HUES48 (cell line): Measurements from ENCODE around the gene NUFIP1.
"Not testable (repeated sequence)": the region's sequence is repeated elsewhere in the genome, so short reads cannot be mapped to it uniquely, and the experiment has no call there.

ENCODE experiments used
- H3K27ac ChIP-seq: one replicate; pipeline ENCODE4 v1.7.0; 2013; ENCODE audit warnings: low read depth, low read length, inconsistent platforms
- H3K27me3 ChIP-seq: 2 replicates; pipeline ENCODE4 v1.6.1; 2013; ENCODE audit warnings: mild to moderate bottlenecking, low read length; ENCODE audit not compliant: control insufficient read depth, insufficient read depth
- H3K36me3 ChIP-seq: 2 replicates; pipeline ENCODE4 v1.6.1; 2013; ENCODE audit warnings: low read length; ENCODE audit not compliant: control insufficient read depth, insufficient read depth
- H3K4me1 ChIP-seq: 2 replicates; pipeline ENCODE4 v1.6.1; 2013; ENCODE audit warnings: mild to moderate bottlenecking, low read length; ENCODE audit not compliant: control insufficient read depth, insufficient read depth
- H3K4me3 ChIP-seq: 2 replicates; pipeline ENCODE4 v1.5.1; 2013; ENCODE audit warnings: mild to moderate bottlenecking, low read depth, low read length
- H3K9ac ChIP-seq: 2 replicates; pipeline ENCODE4 v1.6.1; 2013; ENCODE audit warnings: mild to moderate bottlenecking, low read depth, low read length, moderate library complexity
- H3K9me3 ChIP-seq: 2 replicates; pipeline ENCODE4 v1.6.1; 2013; ENCODE audit warnings: low read length; ENCODE audit not compliant: control insufficient read depth, insufficient read depth

The NUFIP1 gene

GRCh38 chr13:44969551-44970484 lies 19.5 kb downstream of the NUFIP1 start:
- H3K9ac ChIP-seq: no peak overlapping the region

GRCh38 chr13:44968434-44968815 lies 20.8 kb downstream of the NUFIP1 start:
- H3K27ac ChIP-seq: no peak overlapping the region
- H3K9ac ChIP-seq: no peak overlapping the region
- H3K27me3 ChIP-seq: no peaks in the 10 kb centered on the region
- peaks cover 57% of the 10 kb centered on the region for H3K36me3 ChIP-seq
- H3K9me3 ChIP-seq: 0 out of 2 replicates have a peak, but pooled peaks cover 4% of the 10 kb centered on the region
- peaks cover 6% of the 10 kb centered on the region; the same call in 1 of the 2 replicates for H3K4me1 ChIP-seq
- no peak overlapping the region for H3K4me3 ChIP-seq

More at GRCh38 chr13:44969551-44970484, 19.5 kb downstream of the NUFIP1 start:
- Histone ChIP-seq H3K27ac (no peak overlapping the region), H3K9me3 (no peaks in the 10 kb centered on the region), H3K27me3 (no peaks in the 10 kb centered on the region), H3K36me3 (peaks cover 54% of the 10 kb centered on the region), H3K4me3 (no peak overlapping the region), H3K4me1 (peaks cover 6% of the 10 kb centered on the region; the same call in 1 of the 2 replicates)

DNA sequence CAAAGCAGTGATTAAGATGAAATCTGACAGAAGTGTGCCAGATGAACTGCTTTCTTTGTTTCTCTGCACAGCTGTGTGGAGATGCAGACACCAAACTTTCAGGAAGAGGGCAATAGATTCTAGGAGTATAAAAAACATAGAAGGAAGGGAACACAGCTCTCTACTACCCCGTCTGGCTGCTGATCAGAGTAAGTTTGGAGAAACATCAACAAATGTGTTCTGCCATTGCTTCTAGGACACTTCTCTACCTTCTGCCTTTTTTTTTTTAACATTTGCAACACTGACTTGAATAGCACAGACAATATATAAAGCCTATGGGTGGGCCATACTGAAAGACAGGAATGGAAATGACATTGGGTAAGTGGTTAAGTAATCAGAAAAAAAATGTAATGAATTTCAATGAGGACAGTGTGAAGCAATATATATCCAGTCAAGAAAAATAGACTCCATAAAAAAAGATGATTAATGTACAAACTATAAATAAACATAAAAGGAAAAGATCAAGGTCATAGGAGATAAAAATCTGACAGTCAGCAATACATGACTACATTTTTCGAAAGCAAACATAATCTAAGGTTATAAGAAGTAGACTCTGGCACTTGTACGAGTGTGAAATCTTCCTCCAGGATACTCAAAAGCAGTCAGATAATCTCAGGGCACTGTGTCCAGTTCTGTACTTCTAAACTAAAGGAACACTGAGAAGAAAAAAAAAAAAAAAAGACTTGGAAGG lies 21.4 kb downstream of the NUFIP1 start:
- peaks cover 58% of the 10 kb centered on the region for H3K36me3 ChIP-seq

DNA sequence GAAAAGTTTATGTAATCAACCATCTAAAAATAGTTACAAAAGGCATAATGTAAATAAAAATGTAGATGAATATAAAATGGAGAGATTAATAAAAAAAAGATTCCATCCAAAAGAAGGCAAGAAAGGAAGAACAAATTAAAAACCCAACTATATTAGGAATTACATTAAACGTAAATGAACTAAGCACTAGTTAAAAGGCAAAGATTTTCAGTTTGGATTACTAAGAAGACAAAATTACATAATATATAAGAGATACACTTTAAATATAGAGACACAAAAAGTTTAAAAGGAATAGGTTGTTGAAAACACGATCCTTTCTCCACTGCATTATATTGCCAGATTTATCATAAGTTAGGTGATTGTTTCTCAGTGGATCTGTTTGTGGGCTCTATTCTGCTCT lies 27.3 kb downstream of the NUFIP1 start:
- H3K9ac ChIP-seq: no peak overlapping the region
- H3K9me3 ChIP-seq: peaks cover 18% of the 10 kb centered on the region
- H3K36me3 ChIP-seq: peaks cover 67% of the 10 kb centered on the region
- H3K27me3 ChIP-seq: no peaks in the 10 kb centered on the region
- H3K4me1 ChIP-seq: no peaks in the 10 kb centered on the region
- no peak overlapping the region for H3K27ac ChIP-seq
- no peak overlapping the region for H3K4me3 ChIP-seq

More for the DNA sequence above, 21.4 kb downstream of the NUFIP1 start:
- no peak overlapping the region for H3K27ac ChIP-seq
- H3K9me3 ChIP-seq: peaks cover 9% of the 10 kb centered on the region
- peaks cover 6% of the 10 kb centered on the region; the same call in 1 of the 2 replicates for H3K4me1 ChIP-seq
- no peak overlapping the region for H3K4me3 ChIP-seq
- no peak overlapping the region for H3K9ac ChIP-seq
- no peaks in the 10 kb centered on the region for H3K27me3 ChIP-seq

DNA sequence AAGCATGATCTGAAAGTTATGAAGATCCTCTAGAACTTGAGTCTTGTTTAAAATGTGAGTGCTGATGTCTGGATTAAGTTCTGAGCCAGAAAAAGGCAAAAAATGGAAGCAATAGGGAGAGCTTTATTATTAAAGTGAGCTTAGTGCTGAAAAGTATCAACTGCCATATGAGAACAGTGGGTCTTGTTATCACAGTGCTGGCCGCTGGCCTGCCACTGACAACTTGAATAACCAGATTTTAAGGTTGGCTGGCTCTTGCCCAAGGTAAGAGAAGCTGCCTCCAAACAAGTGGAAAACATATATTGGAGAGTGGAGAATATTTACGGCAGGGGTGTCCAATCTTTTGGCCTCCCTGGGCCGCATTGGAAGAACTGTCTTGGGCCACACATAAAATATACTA lies 33.9 kb downstream of the NUFIP1 start:
- no peak overlapping the region for H3K27ac ChIP-seq
- no peaks in the 10 kb centered on the region for H3K27me3 ChIP-seq
- no peak overlapping the region for H3K4me3 ChIP-seq
- H3K9me3 ChIP-seq: no peaks in the 10 kb centered on the region
- no peak overlapping the region for H3K9ac ChIP-seq
- peaks cover 28% of the 10 kb centered on the region for H3K36me3 ChIP-seq
- no peaks in the 10 kb centered on the region for H3K4me1 ChIP-seq

DNA sequence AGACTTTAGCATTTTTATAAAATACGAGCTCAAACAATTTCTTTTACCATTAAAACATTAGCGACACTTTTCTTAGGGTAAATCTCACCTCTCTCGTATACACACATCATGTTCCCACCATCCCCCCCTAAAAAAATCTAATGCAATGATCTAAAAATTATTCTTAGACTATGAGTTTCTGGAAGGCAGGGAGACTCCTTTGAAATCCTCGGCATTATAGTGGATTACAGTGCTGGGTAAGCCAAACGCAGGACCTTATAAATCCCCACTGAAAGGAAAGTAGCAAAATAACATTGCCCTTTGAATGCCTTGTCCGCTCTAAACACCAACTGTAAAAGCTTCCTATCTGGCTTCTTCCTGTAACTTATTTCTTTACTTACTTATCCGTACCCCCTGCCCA lies 35.0 kb downstream of the NUFIP1 start:
- Histone ChIP-seq H3K36me3 (peaks cover 32% of the 10 kb centered on the region), H3K9ac (no peak overlapping the region), H3K9me3 (no peaks in the 10 kb centered on the region), H3K4me1 (no peaks in the 10 kb centered on the region), H3K27ac (no peak overlapping the region), H3K4me3 (no peak overlapping the region), H3K27me3 (no peaks in the 10 kb centered on the region)

DNA sequence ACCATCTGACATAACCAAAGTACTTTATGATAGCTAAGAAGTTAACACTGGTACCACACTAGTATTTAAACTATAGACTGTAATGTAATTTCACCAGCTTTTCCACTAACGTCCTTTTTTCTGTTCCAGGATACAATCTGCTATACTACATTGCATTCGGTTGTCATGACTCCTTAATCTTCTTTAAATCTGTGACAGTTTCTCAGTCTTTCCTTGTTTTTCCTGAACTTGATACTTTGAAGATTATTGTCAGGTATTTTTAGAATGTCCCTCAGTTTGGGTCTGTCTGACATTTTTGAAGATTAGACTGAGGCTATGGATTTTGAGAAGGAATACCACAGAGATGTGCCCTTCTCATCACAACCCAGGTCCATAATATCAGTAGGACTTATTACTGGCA lies 36.6 kb downstream of the NUFIP1 start:
- H3K9ac ChIP-seq: no peak overlapping the region
- no peaks in the 10 kb centered on the region for H3K4me1 ChIP-seq
- H3K4me3 ChIP-seq: no peak overlapping the region
- no peak overlapping the region for H3K27ac ChIP-seq
- no peaks in the 10 kb centered on the region for H3K9me3 ChIP-seq
- H3K27me3 ChIP-seq: no peaks in the 10 kb centered on the region
- H3K36me3 ChIP-seq: peaks cover 24% of the 10 kb centered on the region

- Histone ChIP-seq H3K27ac (no peak overlapping the region), H3K9me3 (no peaks in the 10 kb centered on the region), H3K27me3 (no peaks in the 10 kb centered on the region), H3K4me3 (no peak overlapping the region), H3K4me1 (no peaks in the 10 kb centered on the region), H3K9ac (no peak overlapping the region), H3K36me3 (peaks cover 29% of the 10 kb centered on the region)
These were observed 38.1 kb downstream of the NUFIP1 start for GRCh38 chr13:44951184-44951583.

- H3K27me3 ChIP-seq, H3K4me1 ChIP-seq, H3K9me3 ChIP-seq, H3K9ac ChIP-seq, H3K4me3 ChIP-seq, H3K27ac ChIP-seq: not testable (repeated sequence)
- H3K36me3 ChIP-seq: peaks cover 26% of the 10 kb centered on the region
These were observed 45.9 kb downstream of the NUFIP1 start for GRCh38 chr13:44943411-44943810.

GRCh38 chr13:44938854-44939253 lies 50.4 kb downstream of the NUFIP1 start:
- H3K4me1 ChIP-seq: peaks cover 4% of the 10 kb centered on the region; the same call in 1 of the 2 replicates
- H3K4me3 ChIP-seq: no peak overlapping the region
- H3K27me3 ChIP-seq: no peaks in the 10 kb centered on the region
- peaks cover 18% of the 10 kb centered on the region for H3K36me3 ChIP-seq
- no peaks in the 10 kb centered on the region for H3K9me3 ChIP-seq
- no peak overlapping the region for H3K27ac ChIP-seq
- no peak overlapping the region for H3K9ac ChIP-seq

DNA sequence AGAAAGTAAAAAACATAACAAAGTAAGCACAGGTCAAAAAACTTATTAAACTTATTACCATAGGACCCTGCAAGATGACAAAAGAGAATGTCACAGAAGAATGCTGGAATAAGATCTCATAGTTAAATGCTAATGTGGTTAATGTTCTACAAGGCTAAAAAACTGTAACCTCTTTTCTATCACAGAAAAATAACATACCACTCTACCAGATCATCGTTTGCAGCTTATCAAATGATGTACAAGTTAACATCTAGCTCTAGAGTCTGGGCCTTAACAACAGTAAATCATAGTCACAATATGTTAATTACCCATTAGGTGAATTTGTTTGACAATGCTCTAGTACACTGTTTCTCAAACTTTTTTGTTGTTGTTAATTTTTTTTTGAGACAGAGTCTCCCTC lies 53.0 kb downstream of the NUFIP1 start:
- H3K27ac ChIP-seq: no peak overlapping the region
- no peaks in the 10 kb centered on the region for H3K27me3 ChIP-seq
- no peaks in the 10 kb centered on the region for H3K9me3 ChIP-seq
- peaks cover 3% of the 10 kb centered on the region; the same call in 1 of the 2 replicates for H3K36me3 ChIP-seq
- no peak overlapping the region for H3K9ac ChIP-seq
- no peak overlapping the region for H3K4me3 ChIP-seq
- peaks cover 8% of the 10 kb centered on the region for H3K4me1 ChIP-seq
